CD4-positive, alpha-beta T cell treated with Interleukin-15 for 4 hours (primary cell): ENCODE results near the gene BRINP2.

ENCODE experiments used
- DNase-seq: peaks from one replicate; pipeline ENCODE4 v3.0.0-alpha.2; 2020; ENCODE audit warnings: low spot score

Gene BRINP2

GRCh38 chr1:177274687-177275211, 104.0 kb downstream of the BRINP2 start:
- DNase-seq = no peak

GRCh38 chr1:177275736-177276135, 105.0 kb downstream of the BRINP2 start:
- DNase-seq = no peak

GRCh38 chr1:177278626-177279390, 108.0 kb downstream of the BRINP2 start:
- DNase-seq = no peak

GRCh38 chr1:177281901-177282300, 111.1 kb downstream of the BRINP2 start:
- no peak for DNase-seq

GRCh38 chr1:177282976-177283375, 112.2 kb downstream of the BRINP2 start:
- DNase-seq = no peak

- no peak for DNase-seq
Observed at GRCh38 chr1:177283380-177283779, 112.6 kb downstream of the BRINP2 start.

- DNase-seq = no peak
Observed at GRCh38 chr1:177286396-177286795, 115.6 kb downstream of the BRINP2 start.

GRCh38 chr1:177287270-177287669, 116.5 kb downstream of the BRINP2 start:
- no peak for DNase-seq

- DNase-seq = no peak
Observed at GRCh38 chr1:177287994-177288393, 117.2 kb downstream of the BRINP2 start.

GRCh38 chr1:177289532-177289931, 118.8 kb downstream of the BRINP2 start:
- DNase-seq = no peak

- no peak for DNase-seq
Observed at GRCh38 chr1:177300431-177300830, 129.7 kb downstream of the BRINP2 start.

- no peak for DNase-seq
Observed at GRCh38 chr1:177301425-177302124, 130.8 kb downstream of the BRINP2 start.

- no peak for DNase-seq
Observed at GRCh38 chr1:177302357-177303044, 131.7 kb downstream of the BRINP2 start.

GRCh38 chr1:177305040-177306018, 134.6 kb downstream of the BRINP2 start:
- DNase-seq = no peak

GRCh38 chr1:177306019-177306415, 135.3 kb downstream of the BRINP2 start:
- DNase-seq = no peak

- no peak for DNase-seq
Observed at GRCh38 chr1:177306981-177307380, 136.2 kb downstream of the BRINP2 start.

GRCh38 chr1:177307771-177308170, 137.0 kb downstream of the BRINP2 start:
- no peak for DNase-seq

GRCh38 chr1:177309880-177310279, 139.1 kb downstream of the BRINP2 start:
- no peak for DNase-seq

GRCh38 chr1:177310326-177310725, 139.6 kb downstream of the BRINP2 start:
- DNase-seq = no peak

- no peak for DNase-seq
Observed at GRCh38 chr1:177311111-177311510, 140.4 kb downstream of the BRINP2 start.

GRCh38 chr1:177311586-177311985, 140.8 kb downstream of the BRINP2 start:
- no peak for DNase-seq

GRCh38 chr1:177315261-177315660, 144.5 kb downstream of the BRINP2 start:
- no peak for DNase-seq
